PC-3 (cell line): ENCODE results near the gene BROX. TPM values are rescaled to one million over a fixed set of nuclear protein-coding genes. Genes with fewer than 3 reads are reported as not detected.

Source experiments
- ATAC-seq: fragments of 200-7000 bp; cut with Tn5 transposase; 2 replicates; pipeline ENCODE4 v1.9.1; 2020; ENCODE audit warnings: mild to moderate bottlenecking, moderate library complexity
- BruUV-seq: library from RNA; stranded (reverse); fragments of 400-500 nt; replicated peaks from 2 replicates; lab custom pipeline; 2021; lab: Mats Ljungman, UMichigan
- CTCF ChIA-PET: fragments of 300-600 bp; sonication (Branson Sonifier 250); formaldehyde crosslinking; loops from one replicate; lab custom pipeline; 2022; ENCODE audit warnings: antibody characterized with exemption; lab: Charles Lee
- POLR2A ChIA-PET: fragments of 300-600 bp; sonication (Branson Sonifier 250); formaldehyde crosslinking; loops from one replicate; lab custom pipeline; 2022; ENCODE audit warnings: antibody characterized with exemption; ENCODE audit not compliant: unreplicated experiment; lab: Charles Lee
- DNase-seq: peaks from one replicate; pipeline ENCODE4 v3.0.0-alpha.2; 2015
- H2AFZ ChIP-seq: fragments of 300-600 bp; sonication (generic); 2 replicates; pipeline ENCODE4 v1.6.0; 2016; ENCODE audit warnings: antibody characterized with exemption, low read length
- H3F3A ChIP-seq: fragments of 300-600 bp; sonication (generic); one replicate; pipeline ENCODE4 v1.6.0; 2017; ENCODE audit warnings: antibody characterized with exemption, low read length, control low read depth, mild to moderate bottlenecking; ENCODE audit not compliant: unreplicated experiment
- H3K27ac ChIP-seq: fragments of 300-600 bp; sonication (generic); 2 replicates; pipeline ENCODE4 v1.5.1; 2016; ENCODE audit warnings: mild to moderate bottlenecking, low read length
- H3K27me3 ChIP-seq: fragments of 300-600 bp; sonication (generic); 2 replicates; pipeline ENCODE4 v1.6.1; 2016; ENCODE audit warnings: low read length, mixed read lengths
- H3K36me3 ChIP-seq: fragments of 300-600 bp; sonication (generic); 2 replicates; pipeline ENCODE4 v1.6.1; 2016; ENCODE audit warnings: low read depth, mixed run types, low read length, mixed read lengths
- H3K4me1 ChIP-seq: fragments of 300-600 bp; sonication (generic); 2 replicates; pipeline ENCODE4 v1.5.1; 2016; ENCODE audit warnings: low read length; ENCODE audit not compliant: insufficient read depth
- H3K4me2 ChIP-seq: fragments of 300-600 bp; sonication (generic); 2 replicates; pipeline ENCODE4 v1.6.0; 2016; ENCODE audit warnings: low read length
- H3K4me3 ChIP-seq: fragments of 300-600 bp; sonication (generic); 2 replicates; pipeline ENCODE4 v1.5.1; 2016; ENCODE audit warnings: mild to moderate bottlenecking, low read length, mixed read lengths
- H3K79me2 ChIP-seq: fragments of 300-600 bp; sonication (generic); 2 replicates; pipeline ENCODE4 v1.6.1; 2017; ENCODE audit warnings: low read length, mixed read lengths
- H3K9ac ChIP-seq: fragments of 300-600 bp; sonication (generic); 2 replicates; pipeline ENCODE4 v1.6.0; 2016; ENCODE audit warnings: mild to moderate bottlenecking, low read length
- H3K9me2 ChIP-seq: fragments of 300-600 bp; sonication (generic); replicated peaks from 2 replicates; pipeline ENCODE4 v1.6.1; 2016; ENCODE audit warnings: mixed run types, low read length, mixed read lengths
- H3K9me3 ChIP-seq: fragments of 300-600 bp; sonication (generic); 2 replicates; pipeline ENCODE4 v1.6.1; 2016; ENCODE audit warnings: low read length, mixed read lengths
- H4K20me1 ChIP-seq: fragments of 300-600 bp; sonication (generic); 2 replicates; pipeline ENCODE4 v1.6.1; 2016; ENCODE audit warnings: low read length, mixed read lengths
- CTCF ChIP-seq: fragments of 300-600 bp; sonication (generic); conservative IDR thresholded peaks from 2 replicates; pipeline ENCODE4 v1.5.1; 2017; ENCODE audit warnings: antibody characterized with exemption, low read depth, mild to moderate bottlenecking, low read length
- EZH2 ChIP-seq: fragments of 300-600 bp; sonication (generic); IDR thresholded peaks from one replicate; pipeline ENCODE4 v1.6.1; 2017; ENCODE audit warnings: antibody characterized with exemption, mild to moderate bottlenecking, low read length; ENCODE audit not compliant: unreplicated experiment
- EZH2phosphoT487 ChIP-seq: fragments of 300-600 bp; sonication (generic); IDR thresholded peaks from 2 replicates; pipeline ENCODE4 v1.6.1; 2018; ENCODE audit warnings: mild to moderate bottlenecking, antibody characterized with exemption, low read length, borderline replicate concordance
- intact Hi-C: fragments of 100-400 bp; cut with micrococcal nuclease; formaldehyde crosslinking; loops from 2 replicates; pipeline ENCODE4 v1.9.0; 2023
- total RNA-seq: library from RNA; depleted of rRNA; stranded (reverse); fragments of >200 nt; gene quantifications from 2 replicates; pipeline ENCODE4 v1.2.3, GENCODE V29; 2014

BROX gene
- total RNA-seq, 1 experiment from 2014 or later, result 68.4 TPM

GRCh38 chr1:222767152-222767571, 54.8 kb downstream of the BROX start:
- ChIA-PET POLR2A (no interaction called here), CTCF (no interaction called here)
- Histone ChIP-seq H3K4me1 (peaks cover 12% of the 10 kb centered on the region), H4K20me1 (no peaks in the 10 kb centered on the region), H3K36me3 (peaks cover 5% of the 10 kb centered on the region; the same call in 1 of the 2 replicates), H3K27ac (no peak overlapping the region), H3K4me2 (no peak overlapping the region), H3F3A (no peaks in the 10 kb centered on the region), H3K27me3 (no peaks in the 10 kb centered on the region), H3K4me3 (no peak overlapping the region), H3K9me2 (no peaks in the 10 kb centered on the region), H3K9me3 (peaks cover 11% of the 10 kb centered on the region), H3K9ac (no peak overlapping the region), H3K79me2 (no peaks in the 10 kb centered on the region), H2AFZ (no peak overlapping the region)
- TF ChIP-seq EZH2phosphoT487, result no peak
- no peak for TF ChIP-seq CTCF
- TF ChIP-seq EZH2, result no peak
- no TSS peak for BruUV-seq
- intact Hi-C loops, result no loop called here
- no peak for DNase-seq
- ATAC-seq, result no peak

GRCh38 chr1:222768592-222768991, 56.2 kb downstream of the BROX start:
- no peak overlapping the region for H3K9ac ChIP-seq
- no peak for TF ChIP-seq EZH2
- no peak for TF ChIP-seq EZH2phosphoT487
- H3K9me2 ChIP-seq, result no peaks in the 10 kb centered on the region
- no peaks in the 10 kb centered on the region for H4K20me1 ChIP-seq
- ATAC-seq (no peak), DNase-seq (no peak)
- H2AFZ ChIP-seq, result no peak overlapping the region
- H3K4me3 ChIP-seq, result no peak overlapping the region
- H3K79me2 ChIP-seq, result no peaks in the 10 kb centered on the region
- intact Hi-C loops, result no loop called here
- ChIA-PET POLR2A (no interaction called here), CTCF (no interaction called here)
- H3K4me1 ChIP-seq, result peaks cover 12% of the 10 kb centered on the region
- no peak overlapping the region for H3K4me2 ChIP-seq
- H3F3A ChIP-seq, result no peaks in the 10 kb centered on the region
- no peaks in the 10 kb centered on the region for H3K27me3 ChIP-seq
- peaks cover 11% of the 10 kb centered on the region for H3K9me3 ChIP-seq
- H3K36me3 ChIP-seq, result peaks cover 5% of the 10 kb centered on the region; the same call in 1 of the 2 replicates
- no peak overlapping the region for H3K27ac ChIP-seq
- no TSS peak for BruUV-seq

- peaks cover 5% of the 10 kb centered on the region; the same call in 1 of the 2 replicates for H3K36me3 ChIP-seq
- no peaks in the 10 kb centered on the region for H3K27me3 ChIP-seq
- intact Hi-C loops, result no loop called here
- ChIA-PET CTCF (no interaction called here), POLR2A (no interaction called here)
- TF ChIP-seq EZH2phosphoT487 (no peak), EZH2 (no peak), CTCF (peak; percentile 49)
- H3K4me2 ChIP-seq, result no peak overlapping the region
- no peak overlapping the region for H2AFZ ChIP-seq
- no peak overlapping the region for H3K9ac ChIP-seq
- ATAC-seq, result no peak
- H3K9me2 ChIP-seq, result no peaks in the 10 kb centered on the region
- H3K4me3 ChIP-seq, result no peak overlapping the region
- BruUV-seq, result no TSS peak
- no peaks in the 10 kb centered on the region for H4K20me1 ChIP-seq
- peaks cover 11% of the 10 kb centered on the region for H3K9me3 ChIP-seq
- H3K79me2 ChIP-seq, result no peaks in the 10 kb centered on the region
- H3K27ac ChIP-seq, result no peak overlapping the region
- H3K4me1 ChIP-seq, result peaks cover 12% of the 10 kb centered on the region
- DNase-seq, result no peak
- H3F3A ChIP-seq, result no peaks in the 10 kb centered on the region
Measured at GRCh38 chr1:222769181-222769580, 56.8 kb downstream of the BROX start.
